AG04449 (cell line): Measurements from ENCODE around the gene TGFBRAP1.

Experiments used
- CTCF ChIA-PET: fragments of 350-600 bp; formaldehyde crosslinking; extraction: SDS; loops from one replicate; lab custom pipeline; 2021; ENCODE audit warnings: antibody characterized with exemption; lab: Yijun Ruan, JAX
- POLR2A ChIA-PET: fragments of 400-600, 350-600 bp; formaldehyde crosslinking; extraction: SDS; loops from one replicate; lab custom pipeline; 2020; ENCODE audit warnings: antibody characterized with exemption, inconsistent platforms; lab: Yijun Ruan, JAX
- DNase-seq: peaks from one replicate; pipeline ENCODE4 v3.0.0-alpha.2; 2010; ENCODE audit warnings: low read depth, low spot score
- H3K4me3 ChIP-seq: 2 replicates; pipeline ENCODE4 v1.5.1; 2011; ENCODE audit warnings: low read depth, mild to moderate bottlenecking, control low read depth, low read length
- CTCF ChIP-seq: IDR thresholded peaks from one replicate; pipeline ENCODE4 v1.5.1; 2011; ENCODE audit warnings: mild to moderate bottlenecking, moderate library complexity, low read length, control low read depth, inconsistent platforms; ENCODE audit not compliant: insufficient read depth; ENCODE audit errors: missing control alignments

Gene TGFBRAP1

GRCh38 chr2:105369777-105370690 lies 40.5 kb upstream of the TGFBRAP1 start:
- ChIA-PET POLR2A (interaction anchor here (0.6 to 1.5 kb wide), 2 partner anchors 27 to 148 kb away, joined by 3 to 7 read pairs; no protein-coding TSS in a partner anchor), CTCF (interaction anchor here (0.8 to 9.8 kb wide), 10 partner anchors 10 to 177 kb away, joined by 3 to 167 read pairs (median 5); no protein-coding TSS in a partner anchor)
- TF ChIP-seq CTCF, result peak; percentile 87
- H3K4me3 ChIP-seq, result no peak overlapping the region
- no peak for DNase-seq

GRCh38 chr2:105368759-105369408 lies 39.3 kb upstream of the TGFBRAP1 start:
- ChIA-PET POLR2A (interaction anchor here (0.8 to 1.5 kb wide), 2 partner anchors 11 to 28 kb away, joined by 3 to 7 read pairs; no protein-coding TSS in a partner anchor), CTCF (interaction anchor here (0.7 to 8.4 kb wide), 14 partner anchors 11 to 178 kb away, joined by 3 to 167 read pairs (median 4); partner anchors contain the start of gene FHL2)
- no peak for TF ChIP-seq CTCF
- no peak for DNase-seq
- H3K4me3 ChIP-seq, result no peak overlapping the region

GRCh38 chr2:105365206-105365605 lies 35.7 kb upstream of the TGFBRAP1 start:
- no peak for TF ChIP-seq CTCF

GRCh38 chr2:105364436-105365139 lies 35.1 kb upstream of the TGFBRAP1 start:
- ChIA-PET CTCF (interaction anchor here (1.0 to 8.4 kb wide), 4 partner anchors 15 to 182 kb away, joined by 3 to 167 read pairs (median 4); no protein-coding TSS in a partner anchor), POLR2A (interaction anchor here (0.6 kb wide), 2 partner anchors 26 to 28 kb away, joined by 5 to 6 read pairs; no protein-coding TSS in a partner anchor)
- no peak overlapping the region for H3K4me3 ChIP-seq
- no peak for DNase-seq
- no peak for TF ChIP-seq CTCF

More at GRCh38 chr2:105365206-105365605, 35.7 kb upstream of the TGFBRAP1 start:
- POLR2A ChIA-PET, result interaction anchor here (0.6 kb wide), 1 partner anchor 26 kb away, joined by 5 read pairs; no protein-coding TSS in a partner anchor
- CTCF ChIA-PET, result interaction anchor here (1.0 to 8.4 kb wide), 4 partner anchors 16 to 181 kb away, joined by 3 to 167 read pairs (median 4); no protein-coding TSS in a partner anchor
- no peak overlapping the region for H3K4me3 ChIP-seq
- no peak for DNase-seq

- ChIA-PET CTCF (interaction anchor here (0.6 to 8.4 kb wide), 3 partner anchors 18 to 183 kb away, joined by 3 to 167 read pairs (median 7); no protein-coding TSS in a partner anchor), POLR2A (interaction anchor here (1.2 kb wide), 1 partner anchor 24 kb away, joined by 4 read pairs; no protein-coding TSS in a partner anchor)
- no peak for TF ChIP-seq CTCF
- no peak overlapping the region for H3K4me3 ChIP-seq
- no peak for DNase-seq
Observed at GRCh38 chr2:105362862-105363591, 33.5 kb upstream of the TGFBRAP1 start.
